ENCODE measurements around the gene PRPS2.

The PRPS2 gene

DNA sequence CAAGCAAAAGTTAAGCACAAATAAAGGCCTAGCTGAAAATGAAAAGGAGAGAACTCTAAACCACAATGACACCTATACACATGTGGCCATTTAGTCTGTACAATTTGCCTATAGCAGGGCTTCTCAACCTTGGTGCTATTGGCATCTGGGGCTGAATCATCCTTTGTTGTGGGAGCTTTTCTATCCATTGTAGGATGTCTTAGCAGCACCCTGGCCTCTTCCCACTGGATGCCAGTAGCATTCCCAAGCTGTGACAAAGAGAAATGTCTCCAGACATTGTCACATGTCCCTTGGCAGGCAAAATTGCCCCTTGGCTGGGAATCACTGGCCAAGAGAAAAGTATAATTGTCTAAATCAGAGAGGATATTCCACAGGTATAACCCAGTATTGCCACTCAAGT is 13.5 kb upstream of the PRPS2 start:
- Histone ChIP-seq H3K27ac (ENCODE audit: low read depth, low read length) (no peak overlapping the region), H3K4me1 (ENCODE audit: control insufficient read depth, insufficient read depth, low read length, unreplicated experiment) (no peaks in the 10 kb centered on the region), H3K4me3 (ENCODE audit: low read depth, low read length) (no peak overlapping the region), H3K79me2 (ENCODE audit: control insufficient read depth, insufficient read depth, low read length, unreplicated experiment) (no peaks in the 10 kb centered on the region), H3K36me3 (ENCODE audit: insufficient read depth, low read length) (no peaks in the 10 kb centered on the region), H2AFZ (ENCODE audit: low read length, unreplicated experiment) (no peak overlapping the region), H3K27me3 (ENCODE audit: insufficient read depth, low read length) (peaks cover 7% of the 10 kb centered on the region)

DNA sequence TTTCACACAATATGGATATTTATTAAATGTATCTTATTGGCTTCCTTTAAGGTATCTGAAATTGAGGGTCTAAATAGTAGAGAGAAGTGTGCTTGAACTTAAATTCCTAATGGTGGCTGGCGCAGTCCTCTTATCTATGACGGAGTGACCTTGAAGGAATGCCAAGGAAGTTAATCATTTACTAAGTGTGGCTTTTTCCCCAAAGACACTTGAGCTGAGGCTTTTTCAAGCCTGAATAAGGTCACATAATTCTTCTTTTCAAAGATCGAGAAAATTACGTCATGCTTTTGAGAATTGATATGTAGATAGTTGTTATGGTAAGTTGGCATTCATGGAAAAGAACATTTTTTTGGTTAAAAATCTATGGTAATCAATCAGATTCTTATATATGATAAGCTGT is 11.7 kb upstream of the PRPS2 start:
- H3K79me2 ChIP-seq (ENCODE audit: control insufficient read depth, insufficient read depth, low read length, unreplicated experiment): no peaks in the 10 kb centered on the region
- H3K4me1 ChIP-seq (ENCODE audit: control insufficient read depth, insufficient read depth, low read length, unreplicated experiment): no peaks in the 10 kb centered on the region
- H3K27me3 ChIP-seq (ENCODE audit: insufficient read depth, low read length): no peaks in the 10 kb centered on the region; the same call in 1 of the 2 replicates
- H3K4me3 ChIP-seq (ENCODE audit: low read depth, low read length): no peak overlapping the region
- H2AFZ ChIP-seq (ENCODE audit: low read length, unreplicated experiment): no peak overlapping the region
- no peak overlapping the region for H3K27ac ChIP-seq (ENCODE audit: low read depth, low read length)
- no peaks in the 10 kb centered on the region for H3K36me3 ChIP-seq (ENCODE audit: insufficient read depth, low read length)

- Histone ChIP-seq H3K4me1 (ENCODE audit: control insufficient read depth, insufficient read depth, low read length, unreplicated experiment) (peaks cover 9% of the 10 kb centered on the region), H3K27me3 (ENCODE audit: insufficient read depth, low read length) (no peaks in the 10 kb centered on the region), H3K79me2 (ENCODE audit: control insufficient read depth, insufficient read depth, low read length, unreplicated experiment) (peaks cover 20% of the 10 kb centered on the region), H3K36me3 (ENCODE audit: insufficient read depth, low read length) (no peaks in the 10 kb centered on the region), H2AFZ (ENCODE audit: low read length, unreplicated experiment) (no peak overlapping the region), H3K4me3 (ENCODE audit: low read depth, low read length) (no peak overlapping the region), H3K27ac (ENCODE audit: low read depth, low read length) (no peak overlapping the region)
These were observed 2.6 kb upstream of the PRPS2 start for GRCh38 chrX:12788645-12789044.

GRCh38 chrX:12789976-12790375 is 1.2 kb upstream of the PRPS2 start:
- H2AFZ ChIP-seq (ENCODE audit: low read length, unreplicated experiment): no peak overlapping the region
- H3K4me3 ChIP-seq (ENCODE audit: low read depth, low read length): no peak overlapping the region
- H3K79me2 ChIP-seq (ENCODE audit: control insufficient read depth, insufficient read depth, low read length, unreplicated experiment): peaks cover 33% of the 10 kb centered on the region
- 0 out of 2 replicates have a peak, but pooled peaks cover 2% of the 10 kb centered on the region for H3K36me3 ChIP-seq (ENCODE audit: insufficient read depth, low read length)
- no peak overlapping the region for H3K27ac ChIP-seq (ENCODE audit: low read depth, low read length)
- H3K4me1 ChIP-seq (ENCODE audit: control insufficient read depth, insufficient read depth, low read length, unreplicated experiment): peaks cover 9% of the 10 kb centered on the region
- H3K27me3 ChIP-seq (ENCODE audit: insufficient read depth, low read length): no peaks in the 10 kb centered on the region

DNA sequence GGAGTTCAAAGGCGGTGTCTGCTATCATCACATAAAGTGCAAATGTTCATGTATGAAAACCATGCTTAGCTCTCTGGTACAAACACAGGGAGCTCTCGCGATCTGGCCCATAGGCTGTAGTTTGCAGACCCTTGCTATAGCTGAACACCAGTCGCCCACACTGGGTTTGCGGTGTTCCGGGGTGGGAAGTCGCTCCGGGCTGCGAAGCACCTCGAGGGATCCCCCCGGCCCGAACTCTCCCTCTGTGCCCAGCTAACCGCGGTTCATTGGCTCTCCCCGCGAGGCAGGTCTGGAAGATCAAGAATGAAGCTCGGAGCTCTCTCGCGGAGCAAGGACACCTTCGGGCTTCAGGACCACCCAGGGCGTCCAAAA is 341 bp upstream of the PRPS2 start:
- Histone ChIP-seq H3K79me2 (ENCODE audit: control insufficient read depth, insufficient read depth, low read length, unreplicated experiment) (peaks cover 41% of the 10 kb centered on the region), H3K4me1 (ENCODE audit: control insufficient read depth, insufficient read depth, low read length, unreplicated experiment) (peaks cover 9% of the 10 kb centered on the region), H3K27me3 (ENCODE audit: insufficient read depth, low read length) (no peaks in the 10 kb centered on the region), H3K27ac (ENCODE audit: low read depth, low read length) (no peak overlapping the region), H2AFZ (ENCODE audit: low read length, unreplicated experiment) (peak overlapping the region; percentile 88), H3K36me3 (ENCODE audit: insufficient read depth, low read length) (peaks cover 5% of the 10 kb centered on the region; the same call in 1 of the 2 replicates), H3K4me3 (ENCODE audit: low read depth, low read length) (peak overlapping the region; percentile 99)

GRCh38 chrX:12792711-12793110 is 1.5 kb downstream of the PRPS2 start:
- Histone ChIP-seq H3K4me1 (ENCODE audit: control insufficient read depth, insufficient read depth, low read length, unreplicated experiment) (peaks cover 9% of the 10 kb centered on the region), H3K27ac (ENCODE audit: low read depth, low read length) (no peak overlapping the region), H3K79me2 (ENCODE audit: control insufficient read depth, insufficient read depth, low read length, unreplicated experiment) (peaks cover 43% of the 10 kb centered on the region), H3K27me3 (ENCODE audit: insufficient read depth, low read length) (no peaks in the 10 kb centered on the region), H3K4me3 (ENCODE audit: low read depth, low read length) (peak overlapping the region; percentile 99), H3K36me3 (ENCODE audit: insufficient read depth, low read length) (peaks cover 5% of the 10 kb centered on the region; the same call in 1 of the 2 replicates), H2AFZ (ENCODE audit: low read length, unreplicated experiment) (no peak overlapping the region)

DNA sequence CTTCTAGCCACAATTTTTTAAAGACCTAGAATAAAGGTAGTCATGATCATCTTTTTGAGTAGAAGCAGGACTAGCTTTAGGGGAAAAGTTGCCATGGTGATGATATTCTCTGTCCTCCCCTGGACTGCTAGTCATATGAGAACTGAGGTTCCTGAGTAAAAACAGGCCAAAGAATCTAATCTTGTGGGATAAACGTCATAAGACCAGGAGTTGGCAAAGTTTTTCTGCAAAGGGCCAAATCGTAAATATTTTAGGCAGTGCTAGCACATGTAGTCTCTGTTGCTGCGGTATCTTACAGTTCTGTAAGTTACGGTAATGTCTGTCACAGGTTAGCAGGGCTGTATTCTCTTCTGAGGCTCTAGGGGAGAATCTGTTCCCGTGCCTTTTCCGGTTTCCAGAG is 3.4 kb downstream of the PRPS2 start:
- peaks cover 9% of the 10 kb centered on the region for H3K4me1 ChIP-seq (ENCODE audit: control insufficient read depth, insufficient read depth, low read length, unreplicated experiment)
- H3K27ac ChIP-seq (ENCODE audit: low read depth, low read length): no peak overlapping the region
- no peak overlapping the region for H3K4me3 ChIP-seq (ENCODE audit: low read depth, low read length)
- peaks cover 43% of the 10 kb centered on the region for H3K79me2 ChIP-seq (ENCODE audit: control insufficient read depth, insufficient read depth, low read length, unreplicated experiment)
- H3K36me3 ChIP-seq (ENCODE audit: insufficient read depth, low read length): peaks cover 10% of the 10 kb centered on the region; the same call in 1 of the 2 replicates
- H2AFZ ChIP-seq (ENCODE audit: low read length, unreplicated experiment): no peak overlapping the region
- no peaks in the 10 kb centered on the region for H3K27me3 ChIP-seq (ENCODE audit: insufficient read depth, low read length)

GRCh38 chrX:12798601-12799000 is 7.4 kb downstream of the PRPS2 start:
- H3K4me3 ChIP-seq (ENCODE audit: low read depth, low read length): no peak overlapping the region
- H3K27ac ChIP-seq (ENCODE audit: low read depth, low read length): no peak overlapping the region
- peaks cover 23% of the 10 kb centered on the region for H3K79me2 ChIP-seq (ENCODE audit: control insufficient read depth, insufficient read depth, low read length, unreplicated experiment)
- H2AFZ ChIP-seq (ENCODE audit: low read length, unreplicated experiment): no peak overlapping the region
- no peaks in the 10 kb centered on the region for H3K27me3 ChIP-seq (ENCODE audit: insufficient read depth, low read length)
- H3K4me1 ChIP-seq (ENCODE audit: control insufficient read depth, insufficient read depth, low read length, unreplicated experiment): no peaks in the 10 kb centered on the region
- peaks cover 14% of the 10 kb centered on the region; the same call in 1 of the 2 replicates for H3K36me3 ChIP-seq (ENCODE audit: insufficient read depth, low read length)

DNA sequence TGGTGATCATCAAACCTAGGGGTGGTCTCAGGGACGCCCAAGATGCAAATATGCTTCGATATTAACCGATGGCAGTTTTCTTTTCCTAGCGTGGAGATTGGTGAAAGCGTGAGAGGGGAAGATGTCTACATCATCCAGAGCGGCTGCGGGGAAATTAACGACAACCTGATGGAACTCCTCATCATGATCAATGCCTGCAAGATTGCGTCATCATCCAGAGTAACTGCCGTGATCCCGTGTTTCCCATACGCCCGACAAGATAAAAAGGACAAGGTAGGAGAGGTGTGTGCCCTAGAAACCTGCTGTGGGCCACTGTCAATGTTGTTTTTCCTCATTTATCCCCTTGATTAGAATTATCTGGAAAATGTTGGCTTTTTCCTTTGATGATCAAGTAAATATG is 7.9 kb downstream of the PRPS2 start:
- Histone ChIP-seq H3K4me1 (ENCODE audit: control insufficient read depth, insufficient read depth, low read length, unreplicated experiment) (no peaks in the 10 kb centered on the region), H3K27me3 (ENCODE audit: insufficient read depth, low read length) (no peaks in the 10 kb centered on the region), H3K27ac (ENCODE audit: low read depth, low read length) (no peak overlapping the region), H2AFZ (ENCODE audit: low read length, unreplicated experiment) (no peak overlapping the region), H3K36me3 (ENCODE audit: insufficient read depth, low read length) (peaks cover 14% of the 10 kb centered on the region; the same call in 1 of the 2 replicates), H3K79me2 (ENCODE audit: control insufficient read depth, insufficient read depth, low read length, unreplicated experiment) (peaks cover 18% of the 10 kb centered on the region), H3K4me3 (ENCODE audit: low read depth, low read length) (no peak overlapping the region)

GRCh38 chrX:12802741-12803140 is 11.5 kb downstream of the PRPS2 start:
- Histone ChIP-seq H3K79me2 (ENCODE audit: control insufficient read depth, insufficient read depth, low read length, unreplicated experiment) (no peaks in the 10 kb centered on the region), H3K36me3 (ENCODE audit: insufficient read depth, low read length) (peaks cover 9% of the 10 kb centered on the region; the same call in 1 of the 2 replicates), H3K27ac (ENCODE audit: low read depth, low read length) (no peak overlapping the region), H3K4me3 (ENCODE audit: low read depth, low read length) (no peak overlapping the region), H2AFZ (ENCODE audit: low read length, unreplicated experiment) (no peak overlapping the region), H3K27me3 (ENCODE audit: insufficient read depth, low read length) (no peaks in the 10 kb centered on the region), H3K4me1 (ENCODE audit: control insufficient read depth, insufficient read depth, low read length, unreplicated experiment) (no peaks in the 10 kb centered on the region)

DNA sequence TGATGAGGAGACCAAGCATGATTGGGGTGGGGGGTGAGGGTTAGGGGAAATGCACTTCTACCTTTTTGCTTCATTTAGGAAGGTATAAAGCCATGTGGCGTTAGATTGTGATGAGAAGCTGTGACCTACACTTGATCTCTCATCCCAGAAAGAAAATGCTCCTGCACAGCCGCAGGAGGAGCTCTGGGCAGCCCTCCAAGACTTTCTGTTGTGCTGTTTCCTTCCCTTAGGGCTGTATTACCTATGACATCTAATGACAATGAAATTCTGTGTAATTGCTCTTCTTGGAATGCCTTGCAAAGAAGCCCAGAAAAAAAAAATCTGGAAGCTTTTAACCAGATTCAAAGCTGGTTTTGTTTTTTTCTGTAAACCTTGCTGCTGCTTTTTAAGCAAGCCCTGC is 13.4 kb downstream of the PRPS2 start:
- Histone ChIP-seq H3K27ac (ENCODE audit: low read depth, low read length) (no peak overlapping the region), H3K79me2 (ENCODE audit: control insufficient read depth, insufficient read depth, low read length, unreplicated experiment) (no peaks in the 10 kb centered on the region), H3K4me3 (ENCODE audit: low read depth, low read length) (no peak overlapping the region), H2AFZ (ENCODE audit: low read length, unreplicated experiment) (no peak overlapping the region), H3K36me3 (ENCODE audit: insufficient read depth, low read length) (peaks cover 7% of the 10 kb centered on the region; the same call in 1 of the 2 replicates), H3K4me1 (ENCODE audit: control insufficient read depth, insufficient read depth, low read length, unreplicated experiment) (no peaks in the 10 kb centered on the region), H3K27me3 (ENCODE audit: insufficient read depth, low read length) (no peaks in the 10 kb centered on the region)
